ENCODE measurements around the gene UNC79. TPM values are rescaled to one million over a fixed set of nuclear protein-coding genes. Genes with fewer than 3 reads are reported as not detected.

The UNC79 gene
- total RNA-seq, 2 experiments from 2014 or later = 0.05 TPM; not detected in 1

- no peaks in the 10 kb centered on the region for H3K36me3 Mint-ChIP-seq
- H3K9me3 Mint-ChIP-seq = no peaks in the 10 kb centered on the region
- H3K4me3 Mint-ChIP-seq = no peak overlapping the region
- no peaks in the 10 kb centered on the region for H3K4me1 Mint-ChIP-seq (ENCODE audit: low read depth)
- ChIA-PET POLR2A (no interaction called here), CTCF (no interaction called here)
- H3K27me3 Mint-ChIP-seq = peaks cover 5% of the 10 kb centered on the region
- intact Hi-C loops (cut with micrococcal nuclease) = no loop called here
- no peak for DNase-seq
- H3K27ac Mint-ChIP-seq = no peak overlapping the region
Measured at GRCh38 chr14:93732524-93732923, 301.8 kb downstream of the UNC79 start.

- H3K27ac Mint-ChIP-seq = no peak overlapping the region
- ChIA-PET POLR2A (no interaction called here), CTCF (no interaction called here)
Measured at GRCh38 chr14:93733231-93733630, 302.5 kb downstream of the UNC79 start.

GRCh38 chr14:93733631-93734030 is 302.9 kb downstream of the UNC79 start:
- H3K9me3 Mint-ChIP-seq = no peaks in the 10 kb centered on the region
- no peaks in the 10 kb centered on the region for H3K4me1 Mint-ChIP-seq (ENCODE audit: low read depth)
- H3K4me3 Mint-ChIP-seq = no peak overlapping the region
- H3K36me3 Mint-ChIP-seq = no peaks in the 10 kb centered on the region
- ChIA-PET CTCF (no interaction called here), POLR2A (no interaction called here)
- no peak overlapping the region for H3K27ac Mint-ChIP-seq
- peaks cover 9% of the 10 kb centered on the region for H3K27me3 Mint-ChIP-seq
- no peak for DNase-seq
- intact Hi-C loops (cut with micrococcal nuclease) = no loop called here

More at GRCh38 chr14:93733231-93733630, 302.5 kb downstream of the UNC79 start:
- Mint-ChIP-seq H3K9me3 (no peaks in the 10 kb centered on the region), H3K4me1 (ENCODE audit: low read depth) (no peaks in the 10 kb centered on the region), H3K4me3 (no peak overlapping the region), H3K36me3 (no peaks in the 10 kb centered on the region), H3K27me3 (peaks cover 8% of the 10 kb centered on the region)
- DNase-seq = no peak
- intact Hi-C loops (cut with micrococcal nuclease) = no loop called here

- DNase-seq = peak; percentile 13
- Mint-ChIP-seq H3K4me1 (ENCODE audit: low read depth) (no peaks in the 10 kb centered on the region), H3K36me3 (no peaks in the 10 kb centered on the region), H3K4me3 (no peak overlapping the region), H3K9me3 (no peaks in the 10 kb centered on the region), H3K27me3 (peaks cover 9% of the 10 kb centered on the region), H3K27ac (no peak overlapping the region)
- ChIA-PET CTCF (interaction anchor here (1.0 kb wide), 1 partner anchor 32 kb away, joined by 3 read pairs; no protein-coding TSS in a partner anchor), POLR2A (no interaction called here)
- intact Hi-C loops (cut with micrococcal nuclease) = no loop called here
Measured at GRCh38 chr14:93734086-93734822, 303.5 kb downstream of the UNC79 start.

DNA sequence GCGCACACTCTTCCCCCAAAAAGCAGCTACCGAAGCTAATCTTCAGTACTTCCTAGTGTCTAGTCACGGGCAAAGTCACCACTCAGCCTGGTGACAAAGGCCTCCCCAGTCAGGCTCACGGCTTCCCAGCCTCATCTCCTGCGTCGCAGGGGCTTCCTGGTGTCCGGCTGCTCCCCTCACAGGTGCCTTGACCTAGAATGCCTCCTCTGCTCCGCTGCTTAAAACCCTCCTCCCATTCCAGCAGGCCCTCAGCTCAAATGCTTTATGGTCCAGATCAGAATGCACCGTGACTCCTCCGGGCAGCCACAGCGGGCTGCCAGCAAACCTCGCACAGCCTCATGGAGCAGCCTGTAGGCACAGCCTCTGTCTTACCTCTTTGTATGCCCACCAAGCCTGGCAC is 304.5 kb downstream of the UNC79 start:
- Mint-ChIP-seq H3K4me3 (no peak overlapping the region), H3K4me1 (ENCODE audit: low read depth) (no peaks in the 10 kb centered on the region), H3K27ac (no peak overlapping the region), H3K9me3 (no peaks in the 10 kb centered on the region), H3K36me3 (no peaks in the 10 kb centered on the region), H3K27me3 (peaks cover 7% of the 10 kb centered on the region)
- intact Hi-C loops (cut with micrococcal nuclease) = no loop called here
- DNase-seq = no peak
- POLR2A ChIA-PET = no interaction called here
- CTCF ChIA-PET = interaction anchor here (1.0 kb wide), 1 partner anchor 33 kb away, joined by 3 read pairs; no protein-coding TSS in a partner anchor

DNA sequence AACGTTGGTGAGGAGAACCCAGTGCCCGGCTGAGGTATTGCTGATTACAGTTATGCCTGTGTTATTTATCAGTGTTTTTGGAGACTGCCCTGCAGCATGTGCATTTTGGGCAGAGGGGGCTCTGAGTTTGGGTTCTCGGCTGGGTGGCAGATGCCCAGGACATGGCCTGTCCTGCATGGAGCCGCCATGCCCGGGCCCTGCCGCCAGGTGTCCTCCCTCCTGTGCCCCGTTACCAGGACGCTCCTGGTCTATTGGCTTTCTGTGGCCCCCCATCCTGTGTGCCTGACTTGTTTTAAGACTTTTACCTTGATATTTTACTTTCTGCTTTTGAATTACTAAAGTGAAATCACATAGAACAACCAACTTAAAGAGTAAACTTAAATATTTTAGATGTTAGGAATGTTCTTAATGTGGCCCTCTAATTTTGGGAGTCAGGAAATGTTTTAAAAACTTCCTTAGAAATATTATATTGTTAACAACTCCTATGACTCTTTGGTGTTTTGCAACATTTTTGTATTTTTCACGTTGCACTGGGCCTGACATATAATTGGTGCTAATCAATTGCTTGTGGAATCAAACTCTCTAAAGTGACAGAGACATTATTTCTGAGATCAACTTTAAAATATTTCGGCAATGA is 305.8 kb downstream of the UNC79 start:
- H3K36me3 Mint-ChIP-seq = no peaks in the 10 kb centered on the region
- H3K27ac Mint-ChIP-seq = no peak overlapping the region
- peak; percentile 19 for DNase-seq
- no peak overlapping the region for H3K4me3 Mint-ChIP-seq
- H3K4me1 Mint-ChIP-seq (ENCODE audit: low read depth) = no peaks in the 10 kb centered on the region
- CTCF ChIA-PET = no interaction called here
- no peaks in the 10 kb centered on the region for H3K9me3 Mint-ChIP-seq
- POLR2A ChIA-PET = no interaction called here
- peaks cover 7% of the 10 kb centered on the region for H3K27me3 Mint-ChIP-seq
- intact Hi-C loops (cut with micrococcal nuclease) = no loop called here

- no peak for DNase-seq
- Mint-ChIP-seq H3K36me3 (no peaks in the 10 kb centered on the region), H3K4me1 (ENCODE audit: low read depth) (no peaks in the 10 kb centered on the region), H3K4me3 (no peak overlapping the region), H3K9me3 (no peaks in the 10 kb centered on the region), H3K27me3 (peaks cover 7% of the 10 kb centered on the region), H3K27ac (no peak overlapping the region)
- intact Hi-C loops (cut with micrococcal nuclease) = no loop called here
- ChIA-PET POLR2A (no interaction called here), CTCF (no interaction called here)
Measured at GRCh38 chr14:93737634-93738033, 306.9 kb downstream of the UNC79 start.

DNA sequence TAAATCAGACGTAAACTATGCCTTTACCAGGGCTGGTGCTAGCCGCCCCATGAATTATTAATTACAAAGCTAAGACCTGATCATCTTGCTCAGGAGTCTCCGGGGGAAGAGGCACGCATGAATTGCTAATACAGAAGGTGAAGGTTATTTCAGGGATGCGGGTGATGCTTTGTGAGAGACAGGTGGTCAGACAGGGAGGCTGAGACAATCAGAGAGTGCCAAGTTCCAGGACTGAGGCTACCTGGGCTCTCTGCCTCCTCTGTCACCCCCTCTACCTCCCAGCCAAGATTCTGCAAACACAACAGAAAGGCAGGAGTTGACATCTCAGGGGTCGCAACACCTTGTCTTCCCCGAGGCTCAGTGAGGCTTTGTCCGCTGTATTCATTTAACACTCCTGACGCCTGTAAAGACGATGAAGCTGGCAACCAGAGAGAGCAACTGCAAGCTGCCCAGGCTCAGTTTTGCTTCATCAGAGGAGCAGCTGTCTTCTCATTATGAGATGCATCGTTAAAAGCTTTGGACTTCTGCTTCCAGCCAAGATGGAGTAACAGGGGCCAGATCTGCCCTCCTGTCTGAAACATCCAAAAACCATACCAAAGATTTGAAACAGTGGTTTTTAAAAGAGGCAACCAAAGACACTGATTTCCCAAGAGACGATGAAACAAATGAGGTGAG is 311.0 kb downstream of the UNC79 start:
- POLR2A ChIA-PET = no interaction called here
- no peaks in the 10 kb centered on the region for H3K9me3 Mint-ChIP-seq

DNA sequence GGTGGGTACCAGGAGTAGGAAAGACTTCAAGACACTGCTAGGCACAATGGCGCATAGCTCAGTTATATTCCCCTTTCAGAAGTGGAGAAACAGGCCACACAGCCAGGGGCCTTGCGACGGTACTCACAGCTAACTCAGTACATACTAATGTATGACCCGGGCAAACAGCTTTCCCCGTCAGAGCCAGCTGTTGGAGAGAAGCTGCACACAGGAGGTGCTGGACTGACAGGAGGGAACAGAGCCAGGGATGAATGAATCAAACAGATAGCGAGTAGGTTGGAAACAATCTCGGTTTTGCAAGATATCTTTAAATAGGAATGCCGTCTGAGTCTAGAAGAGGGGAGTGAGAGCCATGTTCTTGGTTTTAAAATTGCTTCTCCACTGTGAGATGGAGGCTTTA is 312.0 kb downstream of the UNC79 start:
- Mint-ChIP-seq H3K36me3 (no peaks in the 10 kb centered on the region), H3K9me3 (no peaks in the 10 kb centered on the region), H3K27me3 (peaks cover 7% of the 10 kb centered on the region), H3K4me3 (no peak overlapping the region), H3K27ac (no peak overlapping the region), H3K4me1 (ENCODE audit: low read depth) (no peaks in the 10 kb centered on the region)
- ChIA-PET CTCF (no interaction called here), POLR2A (interaction anchor here (0.6 kb wide), 1 partner anchor 49 kb away, joined by 3 read pairs; no protein-coding TSS in a partner anchor)
- intact Hi-C loops (cut with micrococcal nuclease) = no loop called here
- DNase-seq = no peak

More for the DNA sequence above, 311.0 kb downstream of the UNC79 start:
- intact Hi-C loops (cut with micrococcal nuclease) = no loop called here
- no peak overlapping the region for H3K27ac Mint-ChIP-seq
- no peaks in the 10 kb centered on the region for H3K36me3 Mint-ChIP-seq
- no peak for DNase-seq
- H3K4me3 Mint-ChIP-seq = no peak overlapping the region
- CTCF ChIA-PET = no interaction called here
- H3K4me1 Mint-ChIP-seq (ENCODE audit: low read depth) = no peaks in the 10 kb centered on the region
- H3K27me3 Mint-ChIP-seq = peaks cover 9% of the 10 kb centered on the region

GRCh38 chr14:93743270-93744060 is 312.7 kb downstream of the UNC79 start:
- Mint-ChIP-seq H3K9me3 (no peaks in the 10 kb centered on the region), H3K4me1 (ENCODE audit: low read depth) (no peaks in the 10 kb centered on the region), H3K27ac (no peak overlapping the region), H3K36me3 (no peaks in the 10 kb centered on the region), H3K27me3 (peaks cover 2% of the 10 kb centered on the region), H3K4me3 (no peak overlapping the region)
- no peak for DNase-seq
- ChIA-PET CTCF (no interaction called here), POLR2A (no interaction called here)
- intact Hi-C loops (cut with micrococcal nuclease) = no loop called here

- Mint-ChIP-seq H3K4me1 (ENCODE audit: low read depth) (no peaks in the 10 kb centered on the region), H3K4me3 (no peak overlapping the region)
Measured at GRCh38 chr14:93744176-93744575, 313.4 kb downstream of the UNC79 start.

GRCh38 chr14:93744876-93745275 is 314.1 kb downstream of the UNC79 start:
- Mint-ChIP-seq H3K36me3 (no peaks in the 10 kb centered on the region), H3K9me3 (no peaks in the 10 kb centered on the region), H3K27me3 (peaks cover 2% of the 10 kb centered on the region), H3K4me1 (ENCODE audit: low read depth) (no peaks in the 10 kb centered on the region), H3K27ac (no peak overlapping the region), H3K4me3 (no peak overlapping the region)
- CTCF ChIA-PET = no interaction called here
- intact Hi-C loops (cut with micrococcal nuclease) = no loop called here
- no peak for DNase-seq
- POLR2A ChIA-PET = no interaction called here

More at GRCh38 chr14:93744176-93744575, 313.4 kb downstream of the UNC79 start:
- no peak for DNase-seq
- POLR2A ChIA-PET = no interaction called here
- H3K27me3 Mint-ChIP-seq = peaks cover 2% of the 10 kb centered on the region
- H3K9me3 Mint-ChIP-seq = no peaks in the 10 kb centered on the region
- no peak overlapping the region for H3K27ac Mint-ChIP-seq
- CTCF ChIA-PET = no interaction called here
- H3K36me3 Mint-ChIP-seq = no peaks in the 10 kb centered on the region
- intact Hi-C loops (cut with micrococcal nuclease) = no loop called here

Data from activated CD4-positive, alpha-beta memory T cell treated with anti-CD3 and anti-CD28 coated beads for 36 hours (primary cell).